Endothelial cell of umbilical vein (primary cell): ENCODE data around the gene IGF2BP2. TPM values are rescaled to one million over a fixed set of nuclear protein-coding genes. Genes with fewer than 3 reads are reported as not detected.

Experiments used
- BruUV-seq: library from RNA; stranded (reverse); fragments of 400-500 nt; replicated peaks from 2 replicates; lab custom pipeline; 2021; lab: Mats Ljungman, UMichigan
- CTCF ChIA-PET: fragments of 300-600, 350-600 bp; sonication (Branson Sonifier 250); formaldehyde crosslinking; loops from one replicate; lab custom pipeline; 2021; ENCODE audit warnings: antibody characterized with exemption, inconsistent platforms; lab: Charles Lee
- POLR2A ChIA-PET: fragments of 300-600, 350-600 bp; sonication (Branson Sonifier 250); formaldehyde crosslinking; loops from one replicate; lab custom pipeline; 2021; ENCODE audit warnings: antibody characterized with exemption, inconsistent platforms; lab: Charles Lee
- DNase-seq: peaks from one replicate; pipeline ENCODE4 v3.0.0-alpha.2; 2011; ENCODE audit warnings: low read depth, low spot score
- FAIRE-seq: peaks from 2 replicates; lab custom pipeline; 2011; peaks lifted over from hg19 to GRCh38; lab: Jason Lieb, UNC
- H2AFZ ChIP-seq: 2 replicates; pipeline ENCODE4 v1.6.0; 2012; ENCODE audit warnings: low read depth, low read length, control low read depth, inconsistent platforms
- H3K27ac ChIP-seq: 2 replicates; pipeline ENCODE4 v1.5.1; 2011; ENCODE audit warnings: low read depth, mild to moderate bottlenecking, control low read depth, low read length, moderate library complexity; ENCODE audit not compliant: insufficient read depth
- H3K27me3 ChIP-seq, 2 experiments: 2 replicates each; pipeline versions ENCODE4 v1.6.0 to v1.6.1; 2011; ENCODE audit warnings: low read length in 2 of 2, mixed read lengths in 1 of 2; ENCODE audit not compliant: control insufficient read depth in 2 of 2, insufficient read depth in 2 of 2
- H3K36me3 ChIP-seq, 2 experiments: 2 replicates in 1 of 2; 3 replicates in 1 of 2; pipeline ENCODE4 v1.5.1; 2011; ENCODE audit warnings: low read length in 2 of 2, mild to moderate bottlenecking in 1 of 2, moderate library complexity in 1 of 2; ENCODE audit not compliant: control insufficient read depth in 2 of 2, insufficient read depth in 2 of 2; ENCODE audit errors: extremely low read depth in 1 of 2
- H3K4me1 ChIP-seq: 3 replicates; pipeline ENCODE4 v1.5.1; 2011; ENCODE audit warnings: mild to moderate bottlenecking, low read length; ENCODE audit not compliant: control insufficient read depth, insufficient read depth; ENCODE audit errors: extremely low read depth
- H3K4me2 ChIP-seq: 2 replicates; pipeline ENCODE4 v1.6.1; 2011; ENCODE audit warnings: low read length, control low read depth, mixed read lengths; ENCODE audit not compliant: insufficient read depth
- H3K4me3 ChIP-seq, 3 experiments: fragments of 200-600 bp in 1 of 3; sonication (generic), shearing (Covaris generic) in 1 of 3; replicated peaks in 1 of 3; 2 replicates each; pipeline ENCODE4 v1.5.1; 2011 to 2016; ENCODE audit warnings: control low read depth in 3 of 3, low read length in 3 of 3, mild to moderate bottlenecking in 2 of 3, inconsistent platforms in 1 of 3, low read depth in 1 of 3, moderate library complexity in 1 of 3; ENCODE audit not compliant: insufficient read depth in 1 of 3
- H3K79me2 ChIP-seq: 2 replicates; pipeline ENCODE4 v1.6.0; 2012; ENCODE audit warnings: low read length, inconsistent platforms; ENCODE audit not compliant: control insufficient read depth, insufficient read depth
- H3K9ac ChIP-seq: replicated peaks from 2 replicates; pipeline ENCODE3; 2011; ENCODE audit warnings: low read length, control low read depth; ENCODE audit not compliant: insufficient read depth; ENCODE audit errors: extremely low read depth
- H3K9me1 ChIP-seq: replicated peaks from 3 replicates; pipeline ENCODE4 v1.6.0; 2011; ENCODE audit warnings: mild to moderate bottlenecking, low read length; ENCODE audit not compliant: control insufficient read depth, insufficient read depth; ENCODE audit errors: extremely low read depth
- H3K9me3 ChIP-seq: replicated peaks from 2 replicates; pipeline ENCODE4 v1.5.1; 2012; ENCODE audit warnings: low read length, inconsistent platforms; ENCODE audit not compliant: control insufficient read depth, insufficient read depth
- H4K20me1 ChIP-seq: replicated peaks from 2 replicates; pipeline ENCODE3; 2011; ENCODE audit warnings: mild to moderate bottlenecking, low read length; ENCODE audit not compliant: control insufficient read depth, insufficient read depth; ENCODE audit errors: extremely low read depth
- EZH2 ChIP-seq: IDR thresholded peaks from 2 replicates; pipeline ENCODE4 v1.6.1; 2012; ENCODE audit warnings: borderline replicate concordance, low read depth, mild to moderate bottlenecking, moderate library complexity, low read length, inconsistent platforms; ENCODE audit not compliant: severe bottlenecking
- GATA2 ChIP-seq: IDR thresholded peaks from 2 replicates; pipeline ENCODE4 v1.7.0; 2011; ENCODE audit warnings: low read depth, mild to moderate bottlenecking, moderate library complexity, mixed read lengths, low read length; ENCODE audit not compliant: insufficient read length, insufficient read depth
- JUN ChIP-seq: IDR thresholded peaks from 2 replicates; pipeline ENCODE4 v1.6.1; 2011; ENCODE audit warnings: borderline replicate concordance, low read depth; ENCODE audit not compliant: insufficient read length, insufficient read depth
- POLR2AphosphoS5 ChIP-seq: IDR thresholded peaks from 2 replicates; pipeline ENCODE4 v1.6.1; 2012; ENCODE audit warnings: low read depth, mild to moderate bottlenecking, control low read depth, low read length, moderate library complexity; ENCODE audit not compliant: insufficient read depth
- dilution Hi-C: fragments of 300-500 bp; cut with MboI; formaldehyde crosslinking; loops from one replicate; pipeline ENCODE4 v1.15.0; 2019; ENCODE audit warnings: low sequenced_read_pairs; ENCODE audit not compliant: extremely low pct_ligation_motif_present
- intact Hi-C: fragments of 100-400 bp; cut with micrococcal nuclease; formaldehyde crosslinking; loops from one replicate; pipeline ENCODE4 v1.10.0; 2022
- polyA plus RNA-seq, 4 experiments: library from polyadenylated mRNA; depleted of rRNA in 3 of 4; stranded (reverse) in 3 of 4; unstranded in 1 of 4; fragments of >200 nt; gene quantifications; 2 replicates each; pipeline versions ENCODE4 v1.2.1 to v1.2.3, GENCODE V29; 2011 to 2012; ENCODE audit warnings: missing spikeins in 1 of 4
- total RNA-seq: library from RNA; stranded (reverse); gene quantifications from 2 replicates; pipeline ENCODE4 v1.2.3, GENCODE V29; 2021
- TF ChIP-seq, protein P1 (sequence below), 2 donors: IDR thresholded peaks; 1 replicate in 1 of 2; 2 replicates in 1 of 2; pipeline ENCODE4 v1.5.1; 2011; ENCODE audit warnings: low read length in 2 of 2, mild to moderate bottlenecking in 2 of 2, moderate library complexity in 2 of 2, control low read depth in 1 of 2, inconsistent platforms in 1 of 2, low read depth in 1 of 2; ENCODE audit not compliant: insufficient read depth in 1 of 2; ENCODE audit errors: extremely low read depth in 1 of 2
- TF ChIP-seq, protein P2 (sequence below): IDR thresholded peaks from 2 replicates; pipeline ENCODE4 v1.6.1; 2011; ENCODE audit not compliant: insufficient read depth, insufficient read length

IGF2BP2 gene
- total and polyA plus RNA-seq, 2 donors (not counting 3 experiments of a cell fraction or from before 2014, with no cell fraction given) = 10.7 to 130 TPM

DNA sequence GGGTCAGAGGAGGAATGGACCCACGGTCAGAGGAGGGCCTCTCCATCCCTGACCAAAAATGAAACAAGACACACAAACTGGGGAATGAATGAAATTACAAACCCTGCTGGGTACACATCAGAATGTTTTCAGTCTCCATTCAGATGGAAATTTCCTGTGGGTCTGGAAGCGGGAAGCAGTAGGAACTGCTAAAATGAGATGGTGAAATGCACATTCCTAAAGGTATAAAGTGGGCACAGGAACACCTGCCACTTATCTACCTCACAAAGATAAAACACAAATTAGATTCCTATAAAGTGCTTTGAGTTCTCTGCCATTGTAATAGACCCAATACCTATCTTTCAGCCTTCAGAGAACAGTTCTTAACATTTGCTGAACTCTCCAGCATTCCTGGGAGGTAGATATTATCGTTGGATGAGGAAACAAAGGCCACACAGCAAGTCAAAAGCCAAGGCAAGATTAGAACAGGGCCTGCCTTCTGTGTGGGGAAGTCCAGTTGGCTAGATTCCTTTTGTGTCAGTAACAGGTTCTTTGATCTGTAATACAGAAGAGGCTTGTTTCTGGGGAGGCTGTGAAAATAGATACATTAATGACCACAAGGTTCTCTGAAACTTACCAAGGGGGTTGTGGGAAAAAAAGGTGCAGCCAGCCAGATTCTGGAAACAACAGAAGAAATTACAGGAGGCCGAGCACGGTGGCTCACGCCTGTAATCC is 98.4 kb downstream of the IGF2BP2 start:
- H3K9ac ChIP-seq = no peak overlapping the region
- intact Hi-C loops = no loop called here
- no peaks in the 10 kb centered on the region for H3K9me1 ChIP-seq
- H4K20me1 ChIP-seq = no peaks in the 10 kb centered on the region
- H3K4me1 ChIP-seq = peaks cover 47% of the 10 kb centered on the region
- no peaks in the 10 kb centered on the region for H3K36me3 ChIP-seq
- no peak overlapping the region for H3K27ac ChIP-seq
- dilution Hi-C loops = no loop called here
- DNase-seq = no peak
- H3K4me2 ChIP-seq = no peak overlapping the region
- TF ChIP-seq JUN = no peak
- TF ChIP-seq EZH2 = no peak
- TF ChIP-seq GATA2 = no peak
- TF ChIP-seq, protein P1, sequence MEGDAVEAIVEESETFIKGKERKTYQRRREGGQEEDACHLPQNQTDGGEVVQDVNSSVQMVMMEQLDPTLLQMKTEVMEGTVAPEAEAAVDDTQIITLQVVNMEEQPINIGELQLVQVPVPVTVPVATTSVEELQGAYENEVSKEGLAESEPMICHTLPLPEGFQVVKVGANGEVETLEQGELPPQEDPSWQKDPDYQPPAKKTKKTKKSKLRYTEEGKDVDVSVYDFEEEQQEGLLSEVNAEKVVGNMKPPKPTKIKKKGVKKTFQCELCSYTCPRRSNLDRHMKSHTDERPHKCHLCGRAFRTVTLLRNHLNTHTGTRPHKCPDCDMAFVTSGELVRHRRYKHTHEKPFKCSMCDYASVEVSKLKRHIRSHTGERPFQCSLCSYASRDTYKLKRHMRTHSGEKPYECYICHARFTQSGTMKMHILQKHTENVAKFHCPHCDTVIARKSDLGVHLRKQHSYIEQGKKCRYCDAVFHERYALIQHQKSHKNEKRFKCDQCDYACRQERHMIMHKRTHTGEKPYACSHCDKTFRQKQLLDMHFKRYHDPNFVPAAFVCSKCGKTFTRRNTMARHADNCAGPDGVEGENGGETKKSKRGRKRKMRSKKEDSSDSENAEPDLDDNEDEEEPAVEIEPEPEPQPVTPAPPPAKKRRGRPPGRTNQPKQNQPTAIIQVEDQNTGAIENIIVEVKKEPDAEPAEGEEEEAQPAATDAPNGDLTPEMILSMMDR (IDR thresholded peaks at IDR 0.05; ENCODE audit: extremely low read depth in 1 of 2, insufficient read depth in 1 of 2, low read depth in 1 of 2, low read length in 2 of 2) = no peak
- TF ChIP-seq, protein P2, sequence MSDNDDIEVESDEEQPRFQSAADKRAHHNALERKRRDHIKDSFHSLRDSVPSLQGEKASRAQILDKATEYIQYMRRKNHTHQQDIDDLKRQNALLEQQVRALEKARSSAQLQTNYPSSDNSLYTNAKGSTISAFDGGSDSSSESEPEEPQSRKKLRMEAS = no peak
- TF ChIP-seq POLR2AphosphoS5 = no peak
- POLR2A ChIA-PET = no interaction called here
- H3K79me2 ChIP-seq = peaks cover 86% of the 10 kb centered on the region
- no peak overlapping the region for H3K4me3 ChIP-seq
- no peaks in the 10 kb centered on the region for H3K27me3 ChIP-seq
- no peak for FAIRE-seq
- no peaks in the 10 kb centered on the region for H3K9me3 ChIP-seq
- CTCF ChIA-PET = no interaction called here
- BruUV-seq = no TSS peak
- no peak overlapping the region for H2AFZ ChIP-seq
